ENCODE data around the gene TFF1.

Gene TFF1

GRCh38 chr21:42343101-42343500, 23.2 kb downstream of the TFF1 start:
- H3K9ac ChIP-seq: no peak overlapping the region
- H2AFZ ChIP-seq (ENCODE audit: low read depth): no peak overlapping the region
- no peak for TF ChIP-seq CTCF (conservative IDR thresholded peaks at IDR 0.05; ENCODE audit: low read depth, low read length)
- H3K4me1 ChIP-seq (ENCODE audit: low read depth, poor library complexity, severe bottlenecking): no peaks in the 10 kb centered on the region
- H4K20me1 ChIP-seq (ENCODE audit: insufficient read depth): no peaks in the 10 kb centered on the region
- H3K36me3 ChIP-seq (ENCODE audit: insufficient read depth): no peaks in the 10 kb centered on the region
- peaks cover 10% of the 10 kb centered on the region; the same call in 1 of the 2 replicates for H3K27me3 ChIP-seq (ENCODE audit: insufficient read depth, low read depth)
- H3K4me2 ChIP-seq: no peak overlapping the region
- no peak overlapping the region for H3K4me3 ChIP-seq (IDR thresholded peaks at IDR 0.05; ENCODE audit: insufficient read depth, low read depth, low read length)
- H3K79me2 ChIP-seq (ENCODE audit: insufficient read depth, low read depth): no peaks in the 10 kb centered on the region
- H3K27ac ChIP-seq: no peak overlapping the region

GRCh38 chr21:42341776-42342542, 24.4 kb downstream of the TFF1 start:
- TF ChIP-seq CTCF (conservative IDR thresholded peaks at IDR 0.05; ENCODE audit: low read depth, low read length): no peak
- no peaks in the 10 kb centered on the region for H3K4me1 ChIP-seq (ENCODE audit: low read depth, poor library complexity, severe bottlenecking)
- no peak overlapping the region for H3K27ac ChIP-seq
- H3K27me3 ChIP-seq (ENCODE audit: insufficient read depth, low read depth): no peaks in the 10 kb centered on the region; the same call in 1 of the 2 replicates
- H4K20me1 ChIP-seq (ENCODE audit: insufficient read depth): no peaks in the 10 kb centered on the region
- no peak overlapping the region for H3K9ac ChIP-seq
- no peak overlapping the region for H3K4me3 ChIP-seq (IDR thresholded peaks at IDR 0.05; ENCODE audit: insufficient read depth, low read depth, low read length)
- H2AFZ ChIP-seq (ENCODE audit: low read depth): no peak overlapping the region
- H3K79me2 ChIP-seq (ENCODE audit: insufficient read depth, low read depth): no peaks in the 10 kb centered on the region
- H3K36me3 ChIP-seq (ENCODE audit: insufficient read depth): no peaks in the 10 kb centered on the region
- no peak overlapping the region for H3K4me2 ChIP-seq

- no peak overlapping the region for H3K9ac ChIP-seq
- TF ChIP-seq CTCF (conservative IDR thresholded peaks at IDR 0.05; ENCODE audit: low read depth, low read length): no peak
These were observed 25.9 kb downstream of the TFF1 start for GRCh38 chr21:42340187-42341050.

GRCh38 chr21:42338729-42339715, 27.3 kb downstream of the TFF1 start:
- H3K4me2 ChIP-seq: no peak overlapping the region
- no peak overlapping the region for H3K9ac ChIP-seq
- no peaks in the 10 kb centered on the region for H3K36me3 ChIP-seq (ENCODE audit: insufficient read depth)

More at GRCh38 chr21:42340187-42341050, 25.9 kb downstream of the TFF1 start:
- H4K20me1 ChIP-seq (ENCODE audit: insufficient read depth): no peaks in the 10 kb centered on the region
- no peak overlapping the region for H3K4me2 ChIP-seq
- no peaks in the 10 kb centered on the region for H3K36me3 ChIP-seq (ENCODE audit: insufficient read depth)
- H3K4me3 ChIP-seq (IDR thresholded peaks at IDR 0.05; ENCODE audit: insufficient read depth, low read depth, low read length): no peak overlapping the region
- H3K4me1 ChIP-seq (ENCODE audit: low read depth, poor library complexity, severe bottlenecking): no peaks in the 10 kb centered on the region
- H2AFZ ChIP-seq (ENCODE audit: low read depth): no peak overlapping the region
- H3K79me2 ChIP-seq (ENCODE audit: insufficient read depth, low read depth): no peaks in the 10 kb centered on the region
- H3K27me3 ChIP-seq (ENCODE audit: insufficient read depth, low read depth): no peaks in the 10 kb centered on the region; the same call in 1 of the 2 replicates
- H3K27ac ChIP-seq: no peak overlapping the region

More at GRCh38 chr21:42338729-42339715, 27.3 kb downstream of the TFF1 start:
- H3K27ac ChIP-seq: no peak overlapping the region
- H3K4me1 ChIP-seq (ENCODE audit: low read depth, poor library complexity, severe bottlenecking): no peaks in the 10 kb centered on the region
- no peaks in the 10 kb centered on the region for H3K27me3 ChIP-seq (ENCODE audit: insufficient read depth, low read depth)
- H2AFZ ChIP-seq (ENCODE audit: low read depth): no peak overlapping the region
- H3K79me2 ChIP-seq (ENCODE audit: insufficient read depth, low read depth): no peaks in the 10 kb centered on the region
- no peaks in the 10 kb centered on the region for H4K20me1 ChIP-seq (ENCODE audit: insufficient read depth)
- H3K4me3 ChIP-seq (IDR thresholded peaks at IDR 0.05; ENCODE audit: insufficient read depth, low read depth, low read length): no peak overlapping the region
- no peak for TF ChIP-seq CTCF (conservative IDR thresholded peaks at IDR 0.05; ENCODE audit: low read depth, low read length)
